ENCODE measurements around the gene SH3D19. TPM values are rescaled to one million over a fixed set of nuclear protein-coding genes. Genes with fewer than 3 reads are reported as not detected.
"Not testable (repeated sequence)": the region's sequence is repeated elsewhere in the genome, so short reads cannot be mapped to it uniquely, and the experiment has no call there.

Gene SH3D19
- total RNA-seq, 1 donor from 2014 or later = 121 TPM

DNA sequence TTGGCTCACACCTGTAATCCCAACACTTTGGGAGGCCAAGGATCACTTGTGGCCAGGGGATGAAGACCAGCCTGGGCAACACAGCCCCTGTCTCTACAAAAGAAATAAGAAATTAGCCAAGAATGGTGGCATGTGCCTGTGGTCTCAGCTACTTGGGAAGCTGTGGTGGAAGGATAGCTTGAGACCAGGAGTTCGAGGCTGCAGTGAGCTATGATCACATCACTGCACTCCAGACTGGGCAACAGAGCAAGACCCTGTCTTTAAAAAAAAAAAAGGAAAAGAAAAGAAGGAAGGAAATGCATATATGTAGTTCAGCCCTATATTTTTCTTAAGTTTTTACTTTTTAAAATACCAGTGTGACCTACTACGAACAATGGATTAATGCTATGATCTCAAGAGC lies 33.4 kb downstream of the SH3D19 start:
- Histone ChIP-seq H3K9me3 (replicated peaks) (peaks cover 4% of the 10 kb centered on the region), H3K27ac (replicated peaks) (no peak overlapping the region), H3K4me1 (peaks cover 67% of the 10 kb centered on the region), H3K27me3 (ENCODE audit: low read depth) (no peaks in the 10 kb centered on the region), H3K36me3 (peaks cover 4% of the 10 kb centered on the region), H3K4me3 (no peak overlapping the region)
- TF ChIP-seq CTCF (IDR thresholded peaks at IDR 0.05; ENCODE audit: borderline replicate concordance) = no peak
- DNase-seq = no peak
- intact Hi-C loops (cut with micrococcal nuclease) = no loop called here

DNA sequence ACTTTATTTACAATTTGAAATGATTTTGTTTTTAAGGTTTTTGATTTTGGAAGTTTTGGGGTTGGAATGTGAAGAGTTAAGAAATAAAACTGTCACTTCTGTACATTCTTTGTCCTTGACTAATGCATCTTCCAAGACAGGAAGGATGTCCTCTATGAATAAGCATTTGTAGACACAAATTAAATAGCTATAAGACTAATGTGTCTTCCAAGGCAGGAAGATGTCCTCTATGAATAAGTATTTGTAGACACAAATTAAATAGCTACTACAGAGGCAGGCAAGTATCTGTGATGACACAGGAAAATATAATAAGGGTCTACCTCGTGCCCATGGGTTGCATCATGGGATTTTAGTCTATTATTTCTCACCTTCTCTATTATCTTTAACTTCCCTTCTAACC lies 33.9 kb downstream of the SH3D19 start:
- no peak for TF ChIP-seq CTCF (IDR thresholded peaks at IDR 0.05; ENCODE audit: borderline replicate concordance)
- H3K27me3 ChIP-seq (ENCODE audit: low read depth) = no peaks in the 10 kb centered on the region
- H3K27ac ChIP-seq (replicated peaks) = peak overlapping the region; percentile 5
- H3K36me3 ChIP-seq = peaks cover 4% of the 10 kb centered on the region
- H3K9me3 ChIP-seq (replicated peaks) = peaks cover 4% of the 10 kb centered on the region
- no peak overlapping the region for H3K4me3 ChIP-seq
- intact Hi-C loops (cut with micrococcal nuclease) = no loop called here
- peaks cover 61% of the 10 kb centered on the region for H3K4me1 ChIP-seq
- DNase-seq = no peak

- Histone ChIP-seq H3K27me3 (ENCODE audit: low read depth) (no peaks in the 10 kb centered on the region), H3K9me3 (replicated peaks) (peaks cover 19% of the 10 kb centered on the region), H3K36me3 (peaks cover 4% of the 10 kb centered on the region), H3K4me3 (no peak overlapping the region), H3K27ac (replicated peaks) (no peak overlapping the region), H3K4me1 (peaks cover 54% of the 10 kb centered on the region)
- no peak for TF ChIP-seq CTCF (IDR thresholded peaks at IDR 0.05; ENCODE audit: borderline replicate concordance)
- no peak for DNase-seq
- intact Hi-C loops (cut with micrococcal nuclease) = no loop called here
Measured at GRCh38 chr4:151287409-151287808, 38.0 kb downstream of the SH3D19 start.

DNA sequence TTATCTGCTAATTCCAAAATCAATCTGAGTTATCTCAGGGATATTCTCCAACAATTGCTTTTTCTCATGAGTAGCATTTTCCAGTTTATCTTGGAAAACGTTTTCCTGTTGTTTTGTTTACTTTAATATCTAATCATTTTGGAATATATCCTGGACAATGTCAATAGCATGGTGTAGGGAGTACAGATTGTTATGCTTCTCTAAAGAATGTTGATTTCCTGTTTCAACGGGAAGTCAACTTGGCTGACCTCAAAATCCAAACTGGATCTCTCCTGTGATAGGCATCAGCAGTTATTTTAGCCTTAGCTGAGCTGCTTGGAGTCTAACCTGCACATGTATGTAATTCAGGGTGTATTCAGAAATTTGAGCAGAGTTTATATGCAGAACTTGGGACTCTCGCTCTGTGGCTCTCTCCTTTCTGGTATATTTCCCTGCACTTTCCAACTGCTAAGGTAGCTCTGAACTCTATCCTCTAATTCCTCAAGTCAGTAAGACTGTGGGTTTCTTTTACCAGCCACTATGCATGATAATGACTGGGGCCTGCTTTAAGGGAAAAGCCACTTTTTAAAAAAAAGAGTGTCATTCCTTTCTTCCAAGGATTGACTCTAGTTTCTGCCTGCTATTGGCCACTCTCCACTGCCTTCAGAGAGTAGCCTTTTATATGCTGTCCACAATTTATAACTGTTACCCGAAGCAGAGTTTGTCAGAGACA lies 40.7 kb downstream of the SH3D19 start:
- DNase-seq = no peak
- TF ChIP-seq CTCF (IDR thresholded peaks at IDR 0.05; ENCODE audit: borderline replicate concordance) = no peak
- intact Hi-C loops (cut with micrococcal nuclease) = no loop called here
- H3K27me3 ChIP-seq (ENCODE audit: low read depth) = no peaks in the 10 kb centered on the region
- no peak overlapping the region for H3K4me3 ChIP-seq
- peaks cover 52% of the 10 kb centered on the region for H3K4me1 ChIP-seq
- peak overlapping the region; percentile 64 for H3K27ac ChIP-seq (replicated peaks)
- H3K9me3 ChIP-seq (replicated peaks) = peaks cover 14% of the 10 kb centered on the region
- no peaks in the 10 kb centered on the region for H3K36me3 ChIP-seq

- no peak within 1 kb of the TSS for H3K27ac ChIP-seq (replicated peaks)
- no peaks in the 10 kb centered on the region for H3K27me3 ChIP-seq (ENCODE audit: low read depth)
- peak; percentile 81 for TF ChIP-seq CTCF (IDR thresholded peaks at IDR 0.05; ENCODE audit: borderline replicate concordance)
- H3K4me3 ChIP-seq = no peak within 1 kb of the TSS
- H3K36me3 ChIP-seq = no peaks in the 10 kb centered on the region
- intact Hi-C loops (cut with micrococcal nuclease) = loop anchor here (10.0 kb wide), 1 partner anchor 88 kb away; no protein-coding TSS in a partner anchor
- H3K4me1 ChIP-seq = peaks cover 68% of the 10 kb centered on the region
- H3K9me3 ChIP-seq (replicated peaks) = no peaks in the 10 kb centered on the region
- peak; percentile 63 for DNase-seq
Measured at GRCh38 chr4:151276787-151277562, 48.4 kb downstream of the SH3D19 start, which contains the start of gene PRSS48. Gene PRSS48 (plus strand): TSS chr4:151277161. CDS start chr4:151277173, 12 bp downstream.

DNA sequence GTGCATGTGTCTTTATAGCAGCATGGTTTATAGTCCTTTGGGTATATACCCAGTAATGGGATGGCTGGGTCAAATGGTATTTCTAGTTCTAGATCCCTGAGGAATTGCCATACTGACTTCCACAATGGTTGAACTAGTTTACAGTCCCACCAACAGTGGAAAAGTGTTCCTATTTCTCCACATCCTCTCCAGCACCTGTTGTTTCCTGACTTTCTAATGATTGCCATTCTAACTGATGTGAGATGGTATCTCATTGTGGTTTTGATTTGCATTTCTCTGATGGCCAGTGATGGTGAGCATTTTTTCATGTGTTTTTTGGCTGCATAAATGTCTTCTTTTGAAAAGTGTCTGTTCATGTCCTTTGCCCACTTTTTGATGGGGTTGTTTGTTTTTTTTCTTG lies 56.5 kb downstream of the SH3D19 start:
- intact Hi-C loops (cut with micrococcal nuclease); H3K36me3 ChIP-seq; H3K27ac ChIP-seq (replicated peaks); DNase-seq; H3K27me3 ChIP-seq (ENCODE audit: low read depth); H3K4me3 ChIP-seq; H3K9me3 ChIP-seq (replicated peaks): not testable (repeated sequence)
- peaks cover 26% of the 10 kb centered on the region for H3K4me1 ChIP-seq
